ENCODE data around the gene CCDC197.

DNA sequence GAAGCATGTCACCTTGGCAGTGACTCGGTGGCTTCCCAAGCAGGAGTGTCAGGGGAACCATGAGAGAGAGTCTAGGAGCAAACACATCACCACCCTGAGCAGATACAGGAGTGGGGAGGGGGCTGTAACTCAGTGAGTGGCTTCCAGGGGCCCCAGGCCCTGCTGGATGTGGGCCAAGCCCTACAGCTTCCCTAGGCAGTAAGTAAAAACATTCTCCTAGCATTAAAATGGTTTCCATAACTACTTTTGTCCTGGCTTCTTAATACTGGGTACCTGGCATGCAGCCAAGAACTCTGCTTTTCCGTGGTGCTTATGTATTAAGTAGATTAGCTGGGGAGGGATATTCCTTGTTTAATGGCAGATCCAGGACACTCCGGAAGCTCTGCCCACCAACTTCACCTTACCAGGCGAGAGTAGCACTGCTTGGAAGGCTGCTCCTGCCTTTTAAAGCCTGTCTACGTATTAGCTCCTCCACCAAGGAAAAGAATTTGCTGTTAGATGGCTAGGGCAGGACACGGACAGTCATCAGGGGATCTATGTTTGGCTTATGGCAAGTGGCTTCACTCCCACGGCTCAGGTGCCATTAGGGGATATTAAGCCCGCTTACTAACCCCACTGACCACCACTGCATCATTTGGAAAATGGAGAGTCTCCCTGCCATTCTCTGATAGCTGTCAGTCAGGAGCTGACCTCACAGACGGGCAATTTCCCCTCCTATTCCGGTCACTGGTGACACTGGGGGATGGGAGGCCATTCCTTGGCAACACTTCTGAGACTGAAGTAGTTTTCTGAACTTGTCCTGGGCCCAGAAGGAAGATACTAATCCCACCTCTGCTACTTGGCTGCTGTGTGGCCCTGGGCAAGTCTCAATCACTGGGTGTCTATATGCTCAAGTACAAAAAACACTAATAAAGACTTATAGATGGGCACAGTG is 51.9 kb downstream of the CCDC197 start:
- TF ChIP-seq POLR2AphosphoS5 (IDR thresholded peaks at IDR 0.05), result no peak
- TF ChIP-seq, protein P1, sequence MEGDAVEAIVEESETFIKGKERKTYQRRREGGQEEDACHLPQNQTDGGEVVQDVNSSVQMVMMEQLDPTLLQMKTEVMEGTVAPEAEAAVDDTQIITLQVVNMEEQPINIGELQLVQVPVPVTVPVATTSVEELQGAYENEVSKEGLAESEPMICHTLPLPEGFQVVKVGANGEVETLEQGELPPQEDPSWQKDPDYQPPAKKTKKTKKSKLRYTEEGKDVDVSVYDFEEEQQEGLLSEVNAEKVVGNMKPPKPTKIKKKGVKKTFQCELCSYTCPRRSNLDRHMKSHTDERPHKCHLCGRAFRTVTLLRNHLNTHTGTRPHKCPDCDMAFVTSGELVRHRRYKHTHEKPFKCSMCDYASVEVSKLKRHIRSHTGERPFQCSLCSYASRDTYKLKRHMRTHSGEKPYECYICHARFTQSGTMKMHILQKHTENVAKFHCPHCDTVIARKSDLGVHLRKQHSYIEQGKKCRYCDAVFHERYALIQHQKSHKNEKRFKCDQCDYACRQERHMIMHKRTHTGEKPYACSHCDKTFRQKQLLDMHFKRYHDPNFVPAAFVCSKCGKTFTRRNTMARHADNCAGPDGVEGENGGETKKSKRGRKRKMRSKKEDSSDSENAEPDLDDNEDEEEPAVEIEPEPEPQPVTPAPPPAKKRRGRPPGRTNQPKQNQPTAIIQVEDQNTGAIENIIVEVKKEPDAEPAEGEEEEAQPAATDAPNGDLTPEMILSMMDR (IDR thresholded peaks at IDR 0.05), result no peak

All from breast epithelium (tissue), 3 donors.